Measurements from ENCODE around the gene HLA-DMA.

GRCh38 chr6:32974016-32974333 lies 21.1 kb upstream of the HLA-DMA start:
- TF ChIP-seq RCOR1 (IDR thresholded peaks at IDR 0.05; ENCODE audit: insufficient replicate concordance, low read length) (no peak), MAFK (IDR thresholded peaks at IDR 0.05; ENCODE audit: low read depth, low read length) (no peak), POLR2A (IDR thresholded peaks at IDR 0.05; ENCODE audit: low read depth, low read length) (no peak), CEBPB (IDR thresholded peaks at IDR 0.05; ENCODE audit: low read depth, low read length) (no peak), MAZ (IDR thresholded peaks at IDR 0.05; ENCODE audit: borderline replicate concordance, low read depth, low read length) (no peak), USF2 (IDR thresholded peaks at IDR 0.05; ENCODE audit: low read depth, low read length) (no peak), RAD21 (IDR thresholded peaks at IDR 0.05; ENCODE audit: low read length) (no peak), BHLHE40 (IDR thresholded peaks at IDR 0.05; ENCODE audit: low read depth, low read length) (no peak)
- TF ChIP-seq, protein P1, sequence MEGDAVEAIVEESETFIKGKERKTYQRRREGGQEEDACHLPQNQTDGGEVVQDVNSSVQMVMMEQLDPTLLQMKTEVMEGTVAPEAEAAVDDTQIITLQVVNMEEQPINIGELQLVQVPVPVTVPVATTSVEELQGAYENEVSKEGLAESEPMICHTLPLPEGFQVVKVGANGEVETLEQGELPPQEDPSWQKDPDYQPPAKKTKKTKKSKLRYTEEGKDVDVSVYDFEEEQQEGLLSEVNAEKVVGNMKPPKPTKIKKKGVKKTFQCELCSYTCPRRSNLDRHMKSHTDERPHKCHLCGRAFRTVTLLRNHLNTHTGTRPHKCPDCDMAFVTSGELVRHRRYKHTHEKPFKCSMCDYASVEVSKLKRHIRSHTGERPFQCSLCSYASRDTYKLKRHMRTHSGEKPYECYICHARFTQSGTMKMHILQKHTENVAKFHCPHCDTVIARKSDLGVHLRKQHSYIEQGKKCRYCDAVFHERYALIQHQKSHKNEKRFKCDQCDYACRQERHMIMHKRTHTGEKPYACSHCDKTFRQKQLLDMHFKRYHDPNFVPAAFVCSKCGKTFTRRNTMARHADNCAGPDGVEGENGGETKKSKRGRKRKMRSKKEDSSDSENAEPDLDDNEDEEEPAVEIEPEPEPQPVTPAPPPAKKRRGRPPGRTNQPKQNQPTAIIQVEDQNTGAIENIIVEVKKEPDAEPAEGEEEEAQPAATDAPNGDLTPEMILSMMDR (conservative IDR thresholded peaks at IDR 0.05; ENCODE audit: low read depth, low read length), result no peak
